H1 (cell line): Measurements from ENCODE around the gene PCDHGB1. TPM values are rescaled to one million over a fixed set of nuclear protein-coding genes. Genes with fewer than 3 reads are reported as not detected.

Experiments
- TEAD4 ChIP-seq: IDR thresholded peaks from 2 replicates; pipeline ENCODE4 v1.6.1; 2012; ENCODE audit warnings: low read depth, low read length, inconsistent platforms, mixed read lengths
- polyA plus RNA-seq, 7 experiments: library from polyadenylated mRNA; depleted of rRNA in 3 of 7; stranded (reverse) in 5 of 7; unstranded in 2 of 7; fragments of >200 nt in 5 of 7; fragments of 200-250 nt in 2 of 7; gene quantifications; 1 replicate in 5 of 7; 2 replicates in 1 of 7; 4 replicates in 1 of 7; pipeline versions ENCODE4 v1.2.1 to v1.2.3, GENCODE V29; 2011 to 2013; ENCODE audit warnings: missing spikeins in 2 of 7, mixed read lengths in 2 of 7
- total RNA-seq: library from RNA; stranded (reverse); fragmentation: NEBNext Ultra II Directional; extraction: Animal tissue kit (Norgen Biotek cat#: 25700); gene quantifications from 2 replicates; pipeline ENCODE4 v1.2.1, GENCODE V29; 2021

PCDHGB1 gene
- total and polyA plus RNA-seq, 2 of the 8 experiments (the other 6 are each of a cell fraction or from before 2014, with no cell fraction given) = 1.3 to 2.8 TPM

DNA sequence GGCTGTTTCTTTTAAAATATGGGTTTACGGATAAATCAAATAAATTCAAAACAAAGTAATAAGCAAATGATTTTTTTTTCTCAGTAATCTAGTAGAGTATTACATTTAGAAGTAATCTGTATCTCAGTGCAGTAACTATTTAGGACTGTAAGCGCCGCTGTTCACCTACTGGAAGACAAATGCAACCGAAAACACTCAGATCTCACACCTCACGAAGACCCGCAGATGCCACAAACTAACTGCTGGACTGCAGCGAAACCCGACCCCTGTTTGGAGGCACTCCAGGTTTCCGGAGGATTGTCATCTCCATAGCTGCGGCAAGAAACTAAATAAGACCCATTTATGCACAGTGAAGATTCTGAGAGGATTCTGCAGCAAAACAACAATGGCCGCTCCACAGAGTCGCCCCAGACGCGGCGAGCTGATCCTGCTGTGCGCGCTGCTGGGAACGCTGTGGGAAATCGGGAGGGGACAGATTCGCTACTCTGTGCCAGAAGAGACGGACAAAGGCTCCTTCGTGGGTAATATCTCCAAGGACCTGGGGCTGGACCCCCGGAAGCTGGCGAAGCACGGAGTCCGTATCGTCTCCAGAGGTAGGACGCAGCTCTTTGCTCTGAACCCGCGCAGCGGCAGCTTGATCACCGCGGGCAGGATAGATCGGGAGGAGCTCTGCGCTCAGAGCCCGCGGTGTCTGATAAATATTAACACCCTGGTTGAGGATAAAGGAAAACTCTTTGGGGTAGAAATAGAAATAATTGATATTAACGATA lies 42.7 kb downstream of the PCDHGB1 start, which contains the start of gene PCDHGA8 (continued):
- no peak for TF ChIP-seq TEAD4
- TF ChIP-seq, all 59 proteins: peak for 0
